PFSK-1 (cell line): ENCODE measurements around the gene FBN1.

ENCODE experiments used
- POLR2AphosphoS5 ChIP-seq: IDR thresholded peaks from 2 replicates; pipeline ENCODE4 v1.6.1; 2012; ENCODE audit warnings: low read depth, mild to moderate bottlenecking, control low read depth, low read length, moderate library complexity
- TF ChIP-seq, protein P1 (sequence below), 2 experiments: IDR thresholded peaks; 2 replicates each; pipeline versions ENCODE4 v1.6.1 to v1.8.0; 2011 to 2012; ENCODE audit warnings: low read depth in 2 of 2, low read length in 2 of 2, control low read depth in 1 of 2, inconsistent platforms in 1 of 2, mild to moderate bottlenecking in 1 of 2, moderate library complexity in 1 of 2; ENCODE audit not compliant: insufficient read depth in 1 of 2

DNA sequence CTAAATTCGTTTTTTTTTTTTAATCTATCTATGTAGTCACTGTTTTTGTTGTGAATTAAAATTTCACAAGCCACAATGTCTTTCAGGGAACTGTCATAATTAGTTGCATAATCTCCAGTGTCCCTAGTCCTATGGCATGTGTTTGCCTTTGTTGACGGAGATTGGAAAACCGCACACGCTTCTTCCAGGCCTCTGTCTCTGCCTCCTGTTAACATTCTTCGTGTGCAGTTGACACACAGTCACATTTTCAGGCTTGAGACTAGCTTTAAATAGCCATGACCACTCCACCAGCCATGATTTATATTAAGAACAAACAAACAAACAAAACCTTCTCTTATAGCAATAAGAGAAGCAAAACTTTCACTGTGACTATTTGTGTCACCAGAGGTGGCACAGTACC lies 174.4 kb downstream of the FBN1 start:
- TF ChIP-seq, protein P1, sequence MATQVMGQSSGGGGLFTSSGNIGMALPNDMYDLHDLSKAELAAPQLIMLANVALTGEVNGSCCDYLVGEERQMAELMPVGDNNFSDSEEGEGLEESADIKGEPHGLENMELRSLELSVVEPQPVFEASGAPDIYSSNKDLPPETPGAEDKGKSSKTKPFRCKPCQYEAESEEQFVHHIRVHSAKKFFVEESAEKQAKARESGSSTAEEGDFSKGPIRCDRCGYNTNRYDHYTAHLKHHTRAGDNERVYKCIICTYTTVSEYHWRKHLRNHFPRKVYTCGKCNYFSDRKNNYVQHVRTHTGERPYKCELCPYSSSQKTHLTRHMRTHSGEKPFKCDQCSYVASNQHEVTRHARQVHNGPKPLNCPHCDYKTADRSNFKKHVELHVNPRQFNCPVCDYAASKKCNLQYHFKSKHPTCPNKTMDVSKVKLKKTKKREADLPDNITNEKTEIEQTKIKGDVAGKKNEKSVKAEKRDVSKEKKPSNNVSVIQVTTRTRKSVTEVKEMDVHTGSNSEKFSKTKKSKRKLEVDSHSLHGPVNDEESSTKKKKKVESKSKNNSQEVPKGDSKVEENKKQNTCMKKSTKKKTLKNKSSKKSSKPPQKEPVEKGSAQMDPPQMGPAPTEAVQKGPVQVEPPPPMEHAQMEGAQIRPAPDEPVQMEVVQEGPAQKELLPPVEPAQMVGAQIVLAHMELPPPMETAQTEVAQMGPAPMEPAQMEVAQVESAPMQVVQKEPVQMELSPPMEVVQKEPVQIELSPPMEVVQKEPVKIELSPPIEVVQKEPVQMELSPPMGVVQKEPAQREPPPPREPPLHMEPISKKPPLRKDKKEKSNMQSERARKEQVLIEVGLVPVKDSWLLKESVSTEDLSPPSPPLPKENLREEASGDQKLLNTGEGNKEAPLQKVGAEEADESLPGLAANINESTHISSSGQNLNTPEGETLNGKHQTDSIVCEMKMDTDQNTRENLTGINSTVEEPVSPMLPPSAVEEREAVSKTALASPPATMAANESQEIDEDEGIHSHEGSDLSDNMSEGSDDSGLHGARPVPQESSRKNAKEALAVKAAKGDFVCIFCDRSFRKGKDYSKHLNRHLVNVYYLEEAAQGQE (IDR thresholded peaks at IDR 0.05; ENCODE audit: insufficient read depth in 1 of 2, low read depth in 2 of 2, low read length in 2 of 2), result no peak
- no peak for TF ChIP-seq POLR2AphosphoS5
